Stimulated activated effector memory CD8-positive, alpha-beta T cell treated with anti-CD3 and anti-CD28 coated beads, Interleukin-12 subunit alpha, Interleukin-12 subunit beta, amount 100 ng/mL, for 72 hours (primary cell): ENCODE measurements around the gene MAST1.

Experiments used
- ATAC-seq: fragments of 150-1000 bp; cut with Tn5 transposase; 2 replicates; pipeline ENCODE4 v1.10.0; 2021
- DNase-seq, 2 donors: peaks; one replicate each; pipeline ENCODE4 v3.0.0; 2021 to 2022; ENCODE audit warnings: low spot score in 2 of 2
- H3K27ac Mint-ChIP-seq: one replicate; pipeline ENCODE4 v1.8.0; 2022; ENCODE audit warnings: mild to moderate bottlenecking, mixed read lengths
- H3K36me3 Mint-ChIP-seq: one replicate; pipeline ENCODE4 v1.8.0; 2022; ENCODE audit warnings: mild to moderate bottlenecking, mixed read lengths
- H3K4me1 Mint-ChIP-seq: one replicate; pipeline ENCODE4 v1.8.0; 2022; ENCODE audit warnings: mixed read lengths
- H3K4me3 Mint-ChIP-seq: one replicate; pipeline ENCODE4 v1.8.0; 2022; ENCODE audit warnings: mild to moderate bottlenecking, mixed read lengths
- H3K9me3 Mint-ChIP-seq: one replicate; pipeline ENCODE4 v1.8.0; 2022; ENCODE audit warnings: mixed read lengths

MAST1 gene

GRCh38 chr19:12918253-12918652, 79.9 kb downstream of the MAST1 start:
- Mint-ChIP-seq H3K4me3 (peak overlapping the region; percentile 68), H3K36me3 (peaks cover 56% of the 10 kb centered on the region), H3K27ac (peak overlapping the region; percentile 96), H3K9me3 (no peaks in the 10 kb centered on the region), H3K4me1 (peaks cover 15% of the 10 kb centered on the region)
- DNase-seq (no peak), ATAC-seq (no peak)

GRCh38 chr19:12921047-12921446, 82.7 kb downstream of the MAST1 start:
- Mint-ChIP-seq H3K27ac (no peak overlapping the region), H3K9me3 (no peaks in the 10 kb centered on the region), H3K4me3 (no peak overlapping the region), H3K36me3 (peaks cover 84% of the 10 kb centered on the region), H3K4me1 (peaks cover 8% of the 10 kb centered on the region)
- DNase-seq = no peak
- ATAC-seq = no peak

DNA sequence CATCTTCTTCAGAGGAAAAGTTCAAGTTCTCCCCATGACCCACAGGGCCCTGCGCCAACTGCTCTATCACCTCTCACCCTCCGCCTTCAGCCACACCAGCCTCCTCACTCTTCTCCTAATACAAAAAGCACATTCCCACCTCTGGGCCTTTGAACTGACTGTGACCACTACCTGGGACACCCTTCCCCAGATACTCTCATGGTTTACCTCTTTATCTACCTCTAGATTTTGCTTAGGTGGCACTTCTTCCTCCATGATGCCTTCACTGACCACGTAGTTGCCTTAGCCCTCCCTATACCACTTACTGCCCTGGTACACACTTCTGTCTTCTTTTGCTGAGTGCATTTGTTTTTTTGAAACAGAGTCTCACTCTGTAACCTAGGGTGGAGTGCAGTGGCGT, 84.6 kb downstream of the MAST1 start:
- no peak for ATAC-seq
- no peak overlapping the region for H3K27ac Mint-ChIP-seq
- H3K36me3 Mint-ChIP-seq = peaks cover 99% of the 10 kb centered on the region
- DNase-seq = no peak
- peaks cover 8% of the 10 kb centered on the region for H3K4me1 Mint-ChIP-seq
- no peaks in the 10 kb centered on the region for H3K9me3 Mint-ChIP-seq
- H3K4me3 Mint-ChIP-seq = no peak overlapping the region
